Ureter (tissue), 1 donor: ENCODE results near the gene NPM3. TPM values are rescaled to one million over a fixed set of nuclear protein-coding genes. Genes with fewer than 3 reads are reported as not detected.
"Not testable (repeated sequence)": the region's sequence is repeated elsewhere in the genome, so short reads cannot be mapped to it uniquely, and the experiment has no call there.

Experiments used
- DNase-seq: peaks from one replicate; pipeline ENCODE4 v3.0.0-alpha.2; 2020; ENCODE audit warnings: low spot score
- total RNA-seq: library from RNA; stranded (reverse); gene quantifications from one replicate; pipeline ENCODE4 v1.2.4, GENCODE V29; 2023
- donor health status: DM: yes; HTN: yes; CAD: no.

Gene NPM3
- total RNA-seq, 1 donor from 2014 or later: 45.7 TPM

GRCh38 chr10:101807158-101807557, 23.9 kb upstream of the NPM3 start:
- no peak for DNase-seq

DNA sequence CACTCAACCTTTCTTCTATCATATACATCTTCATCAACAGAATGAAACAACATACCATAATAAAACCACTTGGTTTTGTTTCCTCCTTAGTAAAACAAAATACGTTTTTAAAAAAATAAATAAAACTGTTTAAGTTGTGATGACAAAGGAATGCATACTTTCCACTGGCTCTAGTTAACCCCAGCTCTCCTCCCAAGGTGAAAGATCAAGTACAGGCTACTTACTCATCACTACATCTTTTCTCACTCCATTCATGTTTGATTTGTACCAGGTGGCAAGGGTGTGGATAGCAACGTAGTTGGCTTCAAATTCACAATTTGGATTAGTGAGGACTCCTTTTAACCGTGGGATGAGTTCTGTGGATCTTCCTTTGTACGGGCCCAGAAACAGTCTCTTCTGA, 20.3 kb upstream of the NPM3 start:
- DNase-seq: no peak

GRCh38 chr10:101797403-101798059, 14.3 kb upstream of the NPM3 start:
- DNase-seq: no peak

- DNase-seq: no peak
Measured at GRCh38 chr10:101793526-101793925, 10.3 kb upstream of the NPM3 start.

DNA sequence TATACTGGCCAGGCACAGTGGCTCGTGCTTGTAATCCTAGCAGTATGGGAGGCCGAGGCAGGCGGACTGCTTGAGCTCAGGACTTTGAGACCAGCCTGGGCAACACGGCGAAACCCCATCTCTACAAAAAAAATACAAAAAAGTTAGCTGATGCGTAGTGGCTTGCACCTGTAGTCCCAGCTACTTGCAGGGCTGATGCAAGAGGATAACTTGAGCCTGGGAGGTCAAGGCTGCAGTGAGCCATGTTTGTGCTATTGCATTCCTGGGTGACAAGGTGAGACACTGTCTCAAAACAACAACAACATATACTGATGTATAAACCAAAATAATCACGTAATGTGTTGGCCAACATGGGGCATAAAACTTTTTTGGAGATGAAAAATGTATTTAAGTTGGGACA, 6.4 kb upstream of the NPM3 start:
- no peak for DNase-seq

GRCh38 chr10:101789231-101789630, 6.0 kb upstream of the NPM3 start:
- not testable (repeated sequence) for DNase-seq

GRCh38 chr10:101785801-101786200, 2.6 kb upstream of the NPM3 start:
- no peak for DNase-seq

GRCh38 chr10:101784558-101784957, 1.3 kb upstream of the NPM3 start:
- DNase-seq: no peak

DNA sequence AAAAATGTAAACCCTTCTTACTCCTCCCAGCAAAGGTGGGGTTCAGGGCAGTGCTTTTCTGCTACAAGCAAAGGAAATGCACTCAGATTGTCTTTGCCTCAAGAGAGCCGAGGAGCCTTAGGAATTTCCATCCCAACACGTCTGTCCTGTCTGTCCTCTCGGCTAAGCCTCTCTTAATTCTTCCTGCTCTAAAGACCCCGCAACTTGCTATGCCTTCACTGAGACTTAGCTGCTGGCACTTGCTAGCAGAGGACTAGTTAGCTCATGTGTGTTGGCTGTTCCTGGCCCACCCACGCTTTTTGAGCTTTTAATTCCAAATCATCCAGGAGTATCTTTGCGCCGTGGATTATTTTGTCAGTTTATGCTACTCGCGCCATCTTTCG, 481 bp upstream of the NPM3 start:
- DNase-seq: no peak

DNA sequence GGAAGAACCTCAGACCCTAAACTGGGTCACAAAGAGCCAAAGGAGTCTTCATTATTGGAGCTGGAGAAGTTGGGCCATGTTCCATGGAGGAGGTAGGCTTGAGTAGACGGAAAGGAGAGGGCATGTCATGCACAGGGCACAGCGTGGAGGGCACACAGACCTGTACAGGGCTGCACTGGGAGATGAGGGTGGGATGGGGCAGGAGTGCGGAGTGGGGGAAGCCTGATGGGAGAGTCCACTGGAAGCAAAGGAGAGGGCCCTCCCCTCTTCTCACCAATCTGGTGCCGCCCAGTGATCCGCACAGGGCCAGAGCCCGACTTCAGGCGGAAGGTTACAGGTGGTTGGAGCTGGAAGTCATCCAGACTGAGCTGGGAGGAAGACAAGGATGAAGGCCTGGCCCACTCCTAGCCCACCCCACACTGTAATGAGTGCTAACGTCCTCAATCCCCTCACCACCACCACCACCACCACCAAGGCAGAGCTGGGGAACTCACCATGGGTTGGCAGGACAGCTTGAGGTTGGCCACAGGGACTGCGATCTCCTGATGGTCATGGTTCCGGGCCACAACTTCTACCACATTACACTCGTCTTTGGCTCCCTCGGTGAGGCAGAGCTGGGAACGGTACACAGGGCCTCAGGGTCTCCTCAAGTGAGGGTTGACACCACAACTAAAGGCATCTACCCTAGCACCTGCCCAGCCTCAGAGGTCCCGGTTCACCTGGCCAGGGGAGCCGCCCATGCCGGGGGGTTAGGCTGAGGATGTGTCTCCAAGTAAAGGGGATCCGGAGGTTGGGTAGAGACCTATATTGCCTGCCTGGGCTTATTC, 1.0 kb downstream of the NPM3 start:
- DNase-seq: peak; percentile 38

GRCh38 chr10:101781655-101781983, 1.6 kb downstream of the NPM3 start:
- no peak for DNase-seq

DNA sequence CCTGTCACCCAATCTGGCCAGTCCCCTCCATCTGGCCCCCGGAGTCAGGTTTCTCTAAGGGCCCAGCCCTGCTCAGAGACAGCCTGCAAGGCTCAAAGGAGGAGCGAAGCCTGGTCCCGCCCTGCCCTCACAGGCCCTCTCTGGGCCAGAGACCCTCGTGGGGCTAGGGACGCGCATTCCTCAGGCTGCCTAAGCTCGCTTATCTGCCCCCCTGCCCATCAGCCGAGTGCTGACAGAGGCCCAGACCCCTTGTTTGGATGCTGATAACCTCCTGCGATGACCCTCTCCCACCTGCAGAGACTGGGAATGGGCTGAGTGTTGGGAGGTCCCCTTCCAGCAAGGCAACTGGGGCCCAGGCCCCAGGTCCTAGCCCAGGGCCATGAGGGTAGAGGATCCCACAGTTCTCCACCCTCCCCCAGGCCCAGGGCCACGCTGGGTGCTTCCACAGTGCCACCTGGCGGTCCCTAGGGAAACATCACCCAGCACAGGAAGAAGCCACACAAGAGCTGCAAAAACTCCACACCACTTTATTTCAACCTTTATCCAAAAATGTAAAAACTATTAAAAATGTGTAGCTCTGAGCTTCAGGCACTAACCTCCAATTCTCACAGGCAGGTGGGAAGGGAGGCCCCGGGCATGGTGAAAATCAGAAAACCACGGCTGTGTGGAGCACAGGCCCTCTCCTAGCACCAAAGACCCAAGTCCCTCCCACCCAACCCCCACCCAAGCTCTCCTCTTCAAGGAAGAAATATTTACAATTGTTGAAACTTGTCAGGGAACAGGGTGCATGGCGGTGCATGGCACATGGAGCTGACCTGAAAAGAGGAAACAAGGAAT, 2.2 kb downstream of the NPM3 start:
- peak; percentile 62 for DNase-seq

DNA sequence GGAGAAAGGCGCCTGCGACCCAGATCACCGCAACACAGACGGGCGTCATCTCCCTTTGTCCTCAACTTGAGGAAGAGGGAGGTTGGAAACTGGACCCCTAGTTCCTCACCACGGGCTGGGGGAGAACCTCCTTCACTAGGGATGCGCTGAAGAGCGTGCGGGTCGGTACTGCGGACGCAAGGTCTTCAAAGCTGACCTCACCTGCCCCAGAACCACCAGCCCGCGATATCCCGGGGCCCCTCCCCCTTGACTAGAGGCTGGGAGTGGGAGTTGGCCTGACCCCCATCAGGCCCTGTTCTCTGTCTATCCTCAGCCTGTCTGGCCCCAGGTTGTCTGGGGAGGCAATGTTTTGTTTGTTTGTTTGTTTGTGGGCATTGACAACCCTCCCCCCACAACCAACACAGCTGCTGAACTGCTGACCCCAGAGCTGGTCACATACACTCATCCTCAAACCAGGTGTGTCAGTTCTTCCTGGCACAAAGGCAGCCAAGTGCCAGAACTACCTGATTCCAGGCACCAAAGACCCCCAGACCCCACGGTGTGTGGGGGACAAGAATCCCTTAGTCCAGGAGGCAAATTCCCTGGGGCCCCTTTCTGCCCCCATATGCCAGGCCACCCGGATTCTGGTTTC, 2.9 kb downstream of the NPM3 start:
- peak; percentile 41 for DNase-seq

GRCh38 chr10:101779544-101780186, 3.6 kb downstream of the NPM3 start:
- peak; percentile 82 for DNase-seq

DNA sequence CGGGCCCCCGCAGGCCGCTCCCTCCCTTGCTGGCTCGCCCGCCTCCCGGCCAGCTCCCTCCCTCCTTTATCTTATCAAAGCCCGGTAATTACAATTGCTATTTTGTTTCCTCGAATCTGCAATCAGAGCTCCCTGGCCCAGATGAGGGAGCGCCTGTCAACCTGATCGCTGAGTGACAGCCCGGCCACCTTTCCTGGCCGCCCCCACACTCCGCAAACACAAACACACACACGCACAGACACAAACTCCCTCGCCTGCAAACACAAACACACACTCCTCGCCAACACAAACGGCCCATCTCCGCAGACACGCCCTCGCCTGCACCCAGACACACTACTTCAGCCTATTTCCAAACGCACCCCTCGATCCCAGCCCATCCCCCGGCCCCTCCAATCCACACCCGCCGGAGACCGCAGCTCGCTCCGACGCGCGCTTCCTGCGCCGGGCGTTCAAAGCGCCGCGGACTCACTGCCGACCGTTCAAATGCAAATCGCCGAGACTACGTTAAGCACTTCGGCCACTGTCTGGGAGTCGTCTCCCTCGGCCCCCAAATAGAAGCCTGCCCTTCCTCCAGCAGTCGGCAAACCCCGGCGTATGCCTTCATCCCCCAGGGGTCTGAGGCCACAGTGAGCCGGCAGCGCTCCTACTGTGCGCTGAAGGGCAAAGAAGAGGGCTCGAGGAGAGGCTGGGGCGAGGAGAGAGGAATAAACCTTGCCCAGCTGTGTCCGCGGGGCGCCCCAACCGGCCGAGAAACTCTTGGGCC, 4.3 kb downstream of the NPM3 start:
- DNase-seq: peak; percentile 57

DNA sequence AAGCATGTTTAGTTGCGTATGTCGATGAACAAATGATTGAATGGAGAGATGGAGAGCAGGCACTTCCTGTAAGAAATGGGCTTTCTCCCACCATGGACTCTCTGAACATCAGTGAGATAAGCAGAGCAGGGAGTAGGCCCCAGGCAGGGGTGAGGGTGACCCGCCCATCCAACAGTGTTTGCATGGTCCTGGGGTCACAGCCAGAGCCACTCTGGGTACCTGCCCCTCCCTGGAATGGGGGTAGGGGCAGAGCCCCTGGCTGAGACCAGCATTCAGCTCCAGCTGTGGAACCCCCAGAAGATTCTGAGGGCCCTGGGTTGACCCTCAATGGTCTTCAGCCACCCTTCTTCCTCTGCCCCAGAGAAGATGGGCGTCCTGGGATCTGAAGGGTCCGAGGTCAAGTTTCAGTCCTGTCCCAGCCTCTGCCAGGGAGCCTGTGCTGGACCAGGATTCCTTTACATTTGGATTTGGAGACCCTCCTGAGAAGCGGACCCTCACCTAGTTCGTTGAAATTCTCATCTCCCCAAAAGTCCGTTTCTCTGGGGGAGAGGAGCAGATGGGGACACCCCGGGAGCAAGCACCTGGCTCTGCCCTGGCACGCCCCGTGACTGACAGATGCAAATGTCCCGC, 5.0 kb downstream of the NPM3 start:
- DNase-seq: no peak

DNA sequence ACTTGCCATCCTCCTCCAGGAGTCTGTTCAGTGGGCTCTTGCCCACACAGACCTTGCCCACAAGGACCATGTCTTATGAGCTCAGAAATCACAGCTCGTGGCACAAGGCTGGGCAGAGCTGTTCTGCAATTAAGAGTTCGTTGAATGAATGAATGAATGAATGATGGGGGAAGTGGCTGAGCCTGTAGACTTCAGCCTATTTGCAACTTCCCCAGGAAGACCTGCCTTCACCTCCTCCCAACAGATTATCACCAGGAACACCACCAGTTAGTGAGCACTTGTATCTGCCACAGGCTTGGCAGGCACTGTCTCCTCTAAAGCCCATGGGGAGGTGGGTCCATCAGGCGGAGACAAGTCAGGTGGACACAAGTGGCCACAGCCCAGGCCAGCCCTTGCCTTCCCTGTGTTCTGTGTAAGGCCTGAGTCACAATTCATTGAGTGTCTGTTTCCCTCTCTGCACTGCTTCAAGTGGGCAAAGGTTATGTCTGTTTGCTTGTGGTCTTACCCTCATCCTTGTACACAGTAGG, 5.6 kb downstream of the NPM3 start:
- no peak for DNase-seq

GRCh38 chr10:101776161-101776817, 7.0 kb downstream of the NPM3 start:
- DNase-seq: no peak
